ENCODE measurements around the gene KRTAP4-7. TPM values are rescaled to one million over a fixed set of nuclear protein-coding genes. Genes with fewer than 3 reads are reported as not detected.
"Not testable (repeated sequence)": the region's sequence is repeated elsewhere in the genome, so short reads cannot be mapped to it uniquely, and the experiment has no call there.

Gene KRTAP4-7
- total RNA-seq, 1 experiment from 2014 or later = not detected

- no TSS peak for BruUV-seq (replicated peaks)
Observed at GRCh38 chr17:41064301-41064700, 19.6 kb upstream of the KRTAP4-7 start.

GRCh38 chr17:41065016-41065689, 18.8 kb upstream of the KRTAP4-7 start:
- H3K27me3 Mint-ChIP-seq (ENCODE audit: insufficient read depth, unreplicated experiment); POLR2A ChIA-PET; DNase-seq; H3K4me3 Mint-ChIP-seq (ENCODE audit: unreplicated experiment); H3K36me3 ChIP-seq (ENCODE audit: control insufficient read depth, insufficient read depth, low read length); H3K27me3 ChIP-seq (replicated peaks; ENCODE audit: control insufficient read depth, insufficient read depth, low read length); CTCF ChIA-PET; BruUV-seq (replicated peaks); H3K4me3 ChIP-seq (ENCODE audit: low read depth, low read length); H3K27ac Mint-ChIP-seq (ENCODE audit: unreplicated experiment); H3K36me3 Mint-ChIP-seq (ENCODE audit: insufficient read depth, unreplicated experiment); H3K9me3 ChIP-seq: not testable (repeated sequence)
- H3K4me1 ChIP-seq = peaks cover 26% of the 10 kb centered on the region
- intact Hi-C loops (cut with micrococcal nuclease; ENCODE audit: unreplicated experiment) = loop anchor here (10.0 kb wide), 2 partner anchors 220 to 260 kb away; no protein-coding TSS in a partner anchor
- peaks cover 23% of the 10 kb centered on the region for H3K9me3 Mint-ChIP-seq (ENCODE audit: unreplicated experiment)
- H3K4me1 Mint-ChIP-seq (ENCODE audit: low read depth, unreplicated experiment) = peaks cover 29% of the 10 kb centered on the region

More at GRCh38 chr17:41064301-41064700, 19.6 kb upstream of the KRTAP4-7 start:
- no peaks in the 10 kb centered on the region for H3K27me3 ChIP-seq (replicated peaks; ENCODE audit: control insufficient read depth, insufficient read depth, low read length)
- H3K27me3 Mint-ChIP-seq (ENCODE audit: insufficient read depth, unreplicated experiment) = no peaks in the 10 kb centered on the region
- H3K4me1 Mint-ChIP-seq (ENCODE audit: low read depth, unreplicated experiment) = peaks cover 34% of the 10 kb centered on the region
- H3K9me3 Mint-ChIP-seq (ENCODE audit: unreplicated experiment) = peaks cover 23% of the 10 kb centered on the region
- POLR2A ChIA-PET = no interaction called here
- CTCF ChIA-PET = no interaction called here
- H3K36me3 ChIP-seq (ENCODE audit: control insufficient read depth, insufficient read depth, low read length) = no peaks in the 10 kb centered on the region
- H3K4me3 Mint-ChIP-seq (ENCODE audit: unreplicated experiment) = no peak overlapping the region
- intact Hi-C loops (cut with micrococcal nuclease; ENCODE audit: unreplicated experiment) = loop anchor here (10.0 kb wide), 2 partner anchors 220 to 260 kb away; no protein-coding TSS in a partner anchor
- H3K9me3 ChIP-seq = peaks cover 5% of the 10 kb centered on the region; the same call in 1 of the 2 replicates
- DNase-seq = no peak
- H3K36me3 Mint-ChIP-seq (ENCODE audit: insufficient read depth, unreplicated experiment) = peaks cover 4% of the 10 kb centered on the region
- no peak for TF ChIP-seq CTCF (IDR thresholded peaks at IDR 0.05; ENCODE audit: insufficient read depth in 1 of 2, low read depth in 1 of 2, low read length in 1 of 2, severe bottlenecking in 1 of 2, unreplicated experiment in 1 of 2)
- no peak overlapping the region for H3K4me3 ChIP-seq (ENCODE audit: low read depth, low read length)
- H3K4me1 ChIP-seq = peaks cover 32% of the 10 kb centered on the region
- H3K27ac Mint-ChIP-seq (ENCODE audit: unreplicated experiment) = no peak overlapping the region

GRCh38 chr17:41065829-41066624, 17.9 kb upstream of the KRTAP4-7 start, which contains the start of gene KRTAP2-4:
Gene KRTAP2-4 (minus strand): TSS chr17:41065879. CDS start chr17:41065845, 34 bp downstream.
- Mint-ChIP-seq H3K4me3 (ENCODE audit: unreplicated experiment) (no peak within 1 kb of the TSS), H3K36me3 (ENCODE audit: insufficient read depth, unreplicated experiment) (no peaks in the 10 kb centered on the region), H3K4me1 (ENCODE audit: low read depth, unreplicated experiment) (peaks cover 20% of the 10 kb centered on the region), H3K27ac (ENCODE audit: unreplicated experiment) (no peak within 1 kb of the TSS), H3K27me3 (ENCODE audit: insufficient read depth, unreplicated experiment) (no peaks in the 10 kb centered on the region), H3K9me3 (ENCODE audit: unreplicated experiment) (peaks cover 23% of the 10 kb centered on the region)
- POLR2A ChIA-PET = no interaction called here
- Histone ChIP-seq H3K4me1 (peaks cover 17% of the 10 kb centered on the region), H3K9me3 (peaks cover 5% of the 10 kb centered on the region; the same call in 1 of the 2 replicates), H3K36me3 (ENCODE audit: control insufficient read depth, insufficient read depth, low read length) (no peaks in the 10 kb centered on the region), H3K4me3 (ENCODE audit: low read depth, low read length) (no peak within 1 kb of the TSS), H3K27me3 (replicated peaks; ENCODE audit: control insufficient read depth, insufficient read depth, low read length) (no peaks in the 10 kb centered on the region)
- no peak for DNase-seq
- no TSS peak for BruUV-seq (replicated peaks)
- TF ChIP-seq CTCF (IDR thresholded peaks at IDR 0.05; ENCODE audit: insufficient read depth in 1 of 2, low read depth in 1 of 2, low read length in 1 of 2, severe bottlenecking in 1 of 2, unreplicated experiment in 1 of 2) = no peak
- intact Hi-C loops (cut with micrococcal nuclease; ENCODE audit: unreplicated experiment) = loop anchor here (10.0 kb wide), 2 partner anchors 219 to 259 kb away; no protein-coding TSS in a partner anchor
- CTCF ChIA-PET = no interaction called here

All from Caco-2 (cell line).